GM12892 (cell line): ENCODE results near the gene GMIP.

ENCODE experiments used
- POLR2A ChIP-seq: IDR thresholded peaks from 2 replicates; pipeline ENCODE4 v1.6.1; 2011; ENCODE audit warnings: low read depth, low read length, control low read depth
- POLR2AphosphoS5 ChIP-seq: IDR thresholded peaks from 2 replicates; pipeline ENCODE4 v1.6.1; 2011; ENCODE audit warnings: low read depth, low read length, control low read depth

DNA sequence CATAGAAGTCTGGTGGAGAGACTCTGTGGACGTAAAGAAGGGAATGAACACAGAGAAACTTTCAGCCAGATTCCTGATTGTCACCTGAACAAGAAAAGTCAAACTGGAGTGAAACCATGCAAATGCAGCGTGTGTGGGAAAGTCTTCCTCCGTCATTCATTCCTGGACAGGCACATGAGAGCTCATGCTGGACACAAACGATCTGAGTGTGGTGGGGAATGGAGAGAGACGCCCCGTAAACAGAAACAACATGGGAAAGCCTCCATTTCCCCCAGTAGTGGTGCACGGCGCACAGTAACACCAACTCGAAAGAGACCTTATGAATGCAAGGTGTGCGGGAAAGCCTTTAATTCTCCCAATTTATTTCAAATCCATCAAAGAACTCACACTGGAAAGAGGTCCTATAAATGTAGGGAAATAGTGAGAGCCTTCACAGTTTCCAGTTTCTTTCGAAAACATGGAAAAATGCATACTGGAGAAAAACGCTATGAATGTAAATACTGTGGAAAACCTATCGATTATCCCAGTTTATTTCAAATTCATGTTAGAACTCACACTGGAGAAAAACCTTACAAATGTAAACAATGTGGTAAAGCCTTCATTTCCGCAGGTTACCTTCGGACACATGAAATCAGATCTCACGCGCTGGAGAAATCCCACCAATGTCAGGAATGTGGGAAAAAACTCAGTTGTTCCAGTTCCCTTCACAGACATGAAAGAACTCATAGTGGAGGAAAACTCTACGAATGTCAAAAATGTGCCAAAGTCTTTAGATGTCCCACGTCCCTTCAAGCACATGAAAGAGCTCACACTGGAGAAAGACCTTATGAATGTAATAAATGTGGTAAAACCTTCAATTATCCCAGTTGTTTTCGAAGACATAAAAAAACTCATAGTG lies 36.0 kb upstream of the GMIP start:
- TF ChIP-seq POLR2A, result no peak
- TF ChIP-seq POLR2AphosphoS5, result no peak
